Lower leg skin (tissue), 3 donors: ENCODE data around the gene MCF2L2.

Experiments
- POLR2A ChIP-seq, 2 donors: fragments of 450-650 bp; IDR thresholded peaks; one replicate each; pipeline ENCODE4 v1.6.1; 2016 to 2017; ENCODE audit warnings: antibody characterized with exemption in 2 of 2, mild to moderate bottlenecking in 1 of 2, moderate library complexity in 1 of 2
- TF ChIP-seq, protein P1 (sequence below), 3 donors: fragments of 450-650 bp; IDR thresholded peaks; one replicate each; pipeline ENCODE4 v1.5.1; 2016; ENCODE audit warnings: antibody characterized with exemption in 3 of 3, mild to moderate bottlenecking in 3 of 3, moderate library complexity in 2 of 3

DNA sequence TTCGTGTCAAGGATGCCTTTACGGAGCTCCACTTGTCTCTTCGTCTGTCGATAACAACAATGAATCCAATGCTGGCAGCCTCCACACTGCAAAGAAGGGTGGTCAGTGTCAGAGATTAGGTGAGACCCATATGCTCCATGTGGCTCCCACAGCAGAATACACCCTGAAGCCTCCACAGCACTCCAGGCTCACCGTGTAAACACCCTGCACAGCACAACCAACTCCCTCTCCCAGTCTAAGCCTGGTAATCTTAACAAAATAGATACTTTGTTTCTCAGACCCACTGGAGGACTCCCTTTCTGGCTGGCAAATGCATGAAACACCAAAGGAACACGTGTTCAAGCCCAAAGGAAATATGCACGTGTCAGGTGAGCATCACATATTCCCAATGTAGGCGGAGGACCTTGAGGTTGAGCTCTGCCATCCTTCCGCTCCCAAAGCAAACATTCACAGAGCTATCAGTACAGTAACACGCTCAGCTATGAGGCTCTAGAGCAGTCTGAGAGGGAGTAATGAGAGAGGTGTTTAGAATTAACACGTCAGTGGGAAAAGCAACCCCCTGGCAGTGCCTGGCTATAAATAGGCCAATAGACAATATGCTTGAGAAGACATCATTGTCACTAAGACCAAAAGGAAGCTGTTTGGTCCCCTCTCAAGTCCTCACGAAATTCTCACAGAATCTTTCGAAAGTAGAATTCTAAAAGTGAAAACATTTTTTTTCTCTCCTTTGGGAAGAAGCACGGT, 86.7 kb downstream of the MCF2L2 start:
- TF ChIP-seq, protein P1, sequence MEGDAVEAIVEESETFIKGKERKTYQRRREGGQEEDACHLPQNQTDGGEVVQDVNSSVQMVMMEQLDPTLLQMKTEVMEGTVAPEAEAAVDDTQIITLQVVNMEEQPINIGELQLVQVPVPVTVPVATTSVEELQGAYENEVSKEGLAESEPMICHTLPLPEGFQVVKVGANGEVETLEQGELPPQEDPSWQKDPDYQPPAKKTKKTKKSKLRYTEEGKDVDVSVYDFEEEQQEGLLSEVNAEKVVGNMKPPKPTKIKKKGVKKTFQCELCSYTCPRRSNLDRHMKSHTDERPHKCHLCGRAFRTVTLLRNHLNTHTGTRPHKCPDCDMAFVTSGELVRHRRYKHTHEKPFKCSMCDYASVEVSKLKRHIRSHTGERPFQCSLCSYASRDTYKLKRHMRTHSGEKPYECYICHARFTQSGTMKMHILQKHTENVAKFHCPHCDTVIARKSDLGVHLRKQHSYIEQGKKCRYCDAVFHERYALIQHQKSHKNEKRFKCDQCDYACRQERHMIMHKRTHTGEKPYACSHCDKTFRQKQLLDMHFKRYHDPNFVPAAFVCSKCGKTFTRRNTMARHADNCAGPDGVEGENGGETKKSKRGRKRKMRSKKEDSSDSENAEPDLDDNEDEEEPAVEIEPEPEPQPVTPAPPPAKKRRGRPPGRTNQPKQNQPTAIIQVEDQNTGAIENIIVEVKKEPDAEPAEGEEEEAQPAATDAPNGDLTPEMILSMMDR (IDR thresholded peaks at IDR 0.05), result no peak
- TF ChIP-seq POLR2A (IDR thresholded peaks at IDR 0.05), result no peak
